BJ (cell line): ENCODE data around the gene DPM2. TPM values are rescaled to one million over a fixed set of nuclear protein-coding genes. Genes with fewer than 3 reads are reported as not detected.

ENCODE experiments used
- CTCF ChIA-PET: fragments of 350-600 bp; formaldehyde crosslinking; extraction: SDS; loops from one replicate; lab custom pipeline; 2021; ENCODE audit warnings: antibody characterized with exemption, inconsistent platforms; lab: Yijun Ruan, JAX
- POLR2A ChIA-PET: fragments of 300-600 bp; sonication (Branson Sonifier 250); formaldehyde crosslinking; extraction: SDS; loops from one replicate; lab custom pipeline; 2021; ENCODE audit warnings: antibody characterized with exemption; lab: Charles Lee
- DNase-seq: peaks from one replicate; pipeline ENCODE4 v3.0.0-alpha.2; 2011; ENCODE audit warnings: low read depth
- H3K27me3 ChIP-seq: 2 replicates; pipeline ENCODE4 v1.6.0; 2011; ENCODE audit warnings: low read length; ENCODE audit not compliant: control insufficient read depth, insufficient read depth
- H3K36me3 ChIP-seq: 2 replicates; pipeline ENCODE4 v1.5.1; 2011; ENCODE audit warnings: low read length; ENCODE audit not compliant: control insufficient read depth, insufficient read depth
- H3K4me3 ChIP-seq: 2 replicates; pipeline ENCODE4 v1.5.1; 2011; ENCODE audit warnings: low read depth, mild to moderate bottlenecking, control low read depth, low read length
- polyA plus RNA-seq: library from polyadenylated mRNA; depleted of rRNA; stranded (reverse); fragments of >200 nt; gene quantifications from 2 replicates; pipeline ENCODE4 v1.2.3, GENCODE V29; 2011
- TF ChIP-seq, protein P1 (sequence below): IDR thresholded peaks from 2 replicates; pipeline ENCODE4 v1.5.1; 2011; ENCODE audit warnings: low read depth, mild to moderate bottlenecking, control low read depth, inconsistent platforms, low read length, moderate library complexity; ENCODE audit not compliant: insufficient read depth

The DPM2 gene
- polyA plus RNA-seq, 1 experiment = 55.3 TPM

DNA sequence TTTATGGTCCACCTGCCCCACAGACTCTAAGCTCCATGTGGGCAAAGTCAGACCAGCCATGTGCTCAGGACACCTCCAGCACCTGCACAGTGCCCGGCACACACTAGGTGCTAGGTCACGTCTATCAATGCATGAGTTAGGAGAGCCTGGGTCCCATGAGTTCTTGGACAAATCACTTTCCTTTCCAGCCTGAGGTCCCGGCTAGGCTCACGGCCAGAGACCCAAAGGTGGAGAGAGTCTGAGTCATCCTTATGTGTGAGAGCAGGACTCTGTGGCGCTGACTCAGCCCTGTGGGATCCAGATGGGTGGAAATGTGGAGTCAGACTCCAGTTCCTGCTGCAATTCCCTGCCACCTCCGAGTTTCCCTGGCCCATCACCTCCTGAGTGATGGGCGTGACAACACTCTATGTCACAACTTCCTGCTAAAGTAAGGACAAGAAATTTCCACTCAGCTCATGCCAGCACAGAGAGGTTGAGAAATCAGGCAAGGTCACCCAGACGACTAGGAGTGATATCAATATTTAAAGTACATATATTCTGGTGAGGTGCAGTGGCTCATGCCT is 18.3 kb downstream of the DPM2 start:
- Histone ChIP-seq H3K27me3 (no peaks in the 10 kb centered on the region), H3K4me3 (no peak overlapping the region), H3K36me3 (no peaks in the 10 kb centered on the region; the same call in 1 of the 2 replicates)
- CTCF ChIA-PET = interaction anchor here (0.9 to 5.7 kb wide), 12 partner anchors 9 to 330 kb away, joined by 3 to 70 read pairs (median 4); partner anchors contain the start of gene TOR2A
- TF ChIP-seq, protein P1, sequence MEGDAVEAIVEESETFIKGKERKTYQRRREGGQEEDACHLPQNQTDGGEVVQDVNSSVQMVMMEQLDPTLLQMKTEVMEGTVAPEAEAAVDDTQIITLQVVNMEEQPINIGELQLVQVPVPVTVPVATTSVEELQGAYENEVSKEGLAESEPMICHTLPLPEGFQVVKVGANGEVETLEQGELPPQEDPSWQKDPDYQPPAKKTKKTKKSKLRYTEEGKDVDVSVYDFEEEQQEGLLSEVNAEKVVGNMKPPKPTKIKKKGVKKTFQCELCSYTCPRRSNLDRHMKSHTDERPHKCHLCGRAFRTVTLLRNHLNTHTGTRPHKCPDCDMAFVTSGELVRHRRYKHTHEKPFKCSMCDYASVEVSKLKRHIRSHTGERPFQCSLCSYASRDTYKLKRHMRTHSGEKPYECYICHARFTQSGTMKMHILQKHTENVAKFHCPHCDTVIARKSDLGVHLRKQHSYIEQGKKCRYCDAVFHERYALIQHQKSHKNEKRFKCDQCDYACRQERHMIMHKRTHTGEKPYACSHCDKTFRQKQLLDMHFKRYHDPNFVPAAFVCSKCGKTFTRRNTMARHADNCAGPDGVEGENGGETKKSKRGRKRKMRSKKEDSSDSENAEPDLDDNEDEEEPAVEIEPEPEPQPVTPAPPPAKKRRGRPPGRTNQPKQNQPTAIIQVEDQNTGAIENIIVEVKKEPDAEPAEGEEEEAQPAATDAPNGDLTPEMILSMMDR = no peak
- POLR2A ChIA-PET = interaction anchor here (0.6 to 0.8 kb wide), 2 partner anchors 66 to 150 kb away, joined by 3 read pairs; no protein-coding TSS in a partner anchor
- DNase-seq = peak; percentile 98

DNA sequence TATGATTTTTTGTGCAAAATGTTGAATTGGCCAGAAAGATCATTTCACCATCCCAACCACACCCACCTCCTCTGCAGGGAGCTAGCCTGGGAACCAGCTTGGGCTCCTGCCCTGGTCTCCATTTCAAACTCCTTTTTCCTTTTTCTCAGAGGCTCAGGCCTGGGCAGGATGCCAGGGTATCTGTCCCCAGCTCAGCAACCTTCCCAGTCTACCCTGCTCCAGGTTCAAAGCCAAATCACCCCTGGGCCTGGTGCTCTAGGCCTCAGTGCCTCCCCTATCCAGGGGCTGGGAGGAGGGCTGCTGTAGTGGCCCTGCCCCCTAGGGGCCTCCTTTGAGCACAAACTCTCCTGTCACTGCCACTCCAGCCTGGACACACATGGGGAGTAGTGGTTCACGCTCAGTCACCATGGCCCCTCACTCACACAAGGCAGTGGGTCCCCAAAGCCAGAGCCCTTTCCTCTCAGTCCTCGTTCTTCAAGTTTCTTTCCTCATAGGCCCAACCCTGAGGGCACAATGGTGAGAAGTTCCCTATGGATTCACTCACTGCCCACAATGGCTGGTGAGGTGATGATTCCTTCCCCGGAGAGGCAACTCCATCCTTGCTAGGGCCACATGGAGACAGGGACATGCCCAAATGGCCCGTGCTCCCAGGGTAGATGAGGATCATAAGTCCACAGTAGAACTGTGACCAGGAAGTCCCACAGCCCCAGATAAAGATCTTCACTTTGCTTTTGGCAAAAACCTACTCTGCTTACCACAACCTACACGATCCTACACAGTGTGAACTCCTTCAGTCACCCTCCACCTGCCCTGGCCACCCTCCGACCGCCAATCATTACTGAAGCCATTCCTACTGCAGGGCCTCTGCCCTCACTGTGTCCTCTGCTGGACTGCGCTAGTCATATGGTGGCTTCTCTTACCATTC is 19.2 kb downstream of the DPM2 start:
- H3K36me3 ChIP-seq = peaks cover 2% of the 10 kb centered on the region; the same call in 1 of the 2 replicates
- POLR2A ChIA-PET = interaction anchor here (0.8 kb wide), 1 partner anchor 151 kb away, joined by 3 read pairs; no protein-coding TSS in a partner anchor
- TF ChIP-seq, protein P1 = 0 out of 2 replicates have a peak, but pooled peaks have one; percentile 3
- no peak overlapping the region for H3K4me3 ChIP-seq
- CTCF ChIA-PET = interaction anchor here (1.0 to 5.7 kb wide), 6 partner anchors 24 to 184 kb away, joined by 3 to 70 read pairs (median 6); partner anchors contain the start of genes CDK9 and TOR2A
- H3K27me3 ChIP-seq = no peaks in the 10 kb centered on the region
- no peak for DNase-seq

DNA sequence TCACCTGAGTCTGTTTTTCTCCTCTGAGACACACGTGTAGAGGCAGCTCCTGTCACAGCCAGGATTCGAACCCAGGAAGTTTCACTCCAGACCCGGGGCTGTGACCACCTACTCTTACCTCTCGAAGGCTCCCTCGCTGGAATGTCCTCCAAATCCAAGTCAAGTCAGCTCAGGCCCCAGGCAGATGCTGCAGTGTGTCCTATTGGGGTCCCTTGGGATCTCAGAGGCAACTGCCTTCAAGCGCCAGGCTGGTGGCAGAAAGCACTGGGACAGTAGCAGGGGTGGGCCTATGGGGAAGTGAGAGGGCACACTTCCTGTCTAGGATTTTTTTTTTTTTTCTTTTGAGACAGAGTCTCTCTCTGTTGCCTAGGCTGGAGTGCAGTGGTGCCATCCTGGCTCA is 20.1 kb downstream of the DPM2 start:
- ChIA-PET POLR2A (no interaction called here), CTCF (interaction anchor here (0.6 to 1.6 kb wide), 6 partner anchors 13 to 334 kb away, joined by 3 to 8 read pairs (median 4); partner anchors contain the start of genes CDK9, PIP5KL1 and TOR2A)
- no peak for DNase-seq
- TF ChIP-seq, protein P1 = no peak
- H3K27me3 ChIP-seq = no peaks in the 10 kb centered on the region
- H3K36me3 ChIP-seq = peaks cover 3% of the 10 kb centered on the region
- H3K4me3 ChIP-seq = no peak overlapping the region

GRCh38 chr9:127916720-127917581 is 20.7 kb downstream of the DPM2 start, which contains the start of gene ST6GALNAC4:
Gene ST6GALNAC4 (minus strand): TSS chr9:127917041. CDS start chr9:127916419, 622 bp downstream.
- TF ChIP-seq, protein P1 = peak; percentile 5; the same call in 1 of the 2 replicates
- H3K36me3 ChIP-seq = peaks cover 7% of the 10 kb centered on the region
- CTCF ChIA-PET = interaction anchor here (0.6 to 2.5 kb wide), 10 partner anchors 12 to 333 kb away, joined by 3 to 8 read pairs (median 3); partner anchors contain the start of genes CDK9, PIP5KL1 and TOR2A
- no peaks in the 10 kb centered on the region for H3K27me3 ChIP-seq
- DNase-seq = no peak
- H3K4me3 ChIP-seq = peak within 1 kb of the TSS; percentile 51
- POLR2A ChIA-PET = interaction anchor here (0.6 kb wide), 2 partner anchors 49 to 127 kb away, joined by 3 to 17 read pairs; no protein-coding TSS in a partner anchor
